ENCODE measurements around the gene PABPC3.

DNA sequence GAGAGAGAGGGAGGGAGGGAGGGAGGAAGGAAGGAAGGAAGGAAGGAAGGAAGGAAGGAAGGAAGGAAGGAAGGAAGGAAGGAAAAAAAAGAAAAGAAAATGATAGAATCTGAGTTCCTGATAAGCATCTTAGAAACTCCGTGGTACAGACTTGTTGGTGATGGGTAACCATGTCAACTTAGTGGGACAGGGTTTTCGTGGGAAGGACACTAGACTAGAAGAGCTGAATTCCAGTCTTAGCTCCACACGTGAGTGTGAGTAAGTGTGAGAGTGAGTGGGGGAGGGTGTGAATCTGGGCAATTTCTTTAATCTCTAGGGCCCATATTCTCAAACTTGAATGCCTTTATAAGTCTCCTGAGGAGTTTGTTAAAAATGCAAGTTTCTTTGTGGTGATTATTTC is 35.0 kb downstream of the PABPC3 start:
- TF ChIP-seq, protein P1, sequence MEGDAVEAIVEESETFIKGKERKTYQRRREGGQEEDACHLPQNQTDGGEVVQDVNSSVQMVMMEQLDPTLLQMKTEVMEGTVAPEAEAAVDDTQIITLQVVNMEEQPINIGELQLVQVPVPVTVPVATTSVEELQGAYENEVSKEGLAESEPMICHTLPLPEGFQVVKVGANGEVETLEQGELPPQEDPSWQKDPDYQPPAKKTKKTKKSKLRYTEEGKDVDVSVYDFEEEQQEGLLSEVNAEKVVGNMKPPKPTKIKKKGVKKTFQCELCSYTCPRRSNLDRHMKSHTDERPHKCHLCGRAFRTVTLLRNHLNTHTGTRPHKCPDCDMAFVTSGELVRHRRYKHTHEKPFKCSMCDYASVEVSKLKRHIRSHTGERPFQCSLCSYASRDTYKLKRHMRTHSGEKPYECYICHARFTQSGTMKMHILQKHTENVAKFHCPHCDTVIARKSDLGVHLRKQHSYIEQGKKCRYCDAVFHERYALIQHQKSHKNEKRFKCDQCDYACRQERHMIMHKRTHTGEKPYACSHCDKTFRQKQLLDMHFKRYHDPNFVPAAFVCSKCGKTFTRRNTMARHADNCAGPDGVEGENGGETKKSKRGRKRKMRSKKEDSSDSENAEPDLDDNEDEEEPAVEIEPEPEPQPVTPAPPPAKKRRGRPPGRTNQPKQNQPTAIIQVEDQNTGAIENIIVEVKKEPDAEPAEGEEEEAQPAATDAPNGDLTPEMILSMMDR (conservative IDR thresholded peaks at IDR 0.05; ENCODE audit: low read depth, low read length) = no peak
- TF ChIP-seq MAFK (IDR thresholded peaks at IDR 0.05; ENCODE audit: low read depth, low read length) = no peak
- no peak for TF ChIP-seq POLR2A (IDR thresholded peaks at IDR 0.05; ENCODE audit: low read depth, low read length)
- TF ChIP-seq CHD1 (IDR thresholded peaks at IDR 0.05; ENCODE audit: low read depth, low read length) = no peak
- no peak for TF ChIP-seq FOS (IDR thresholded peaks at IDR 0.05; ENCODE audit: low read depth, low read length)
- no peak for TF ChIP-seq RCOR1 (IDR thresholded peaks at IDR 0.05; ENCODE audit: insufficient replicate concordance, low read length)
- TF ChIP-seq CEBPB (IDR thresholded peaks at IDR 0.05; ENCODE audit: low read depth, low read length) = no peak
- no peak for TF ChIP-seq BHLHE40 (IDR thresholded peaks at IDR 0.05; ENCODE audit: low read depth, low read length)
- TF ChIP-seq RAD21 (IDR thresholded peaks at IDR 0.05; ENCODE audit: low read length) = no peak
- no peak for TF ChIP-seq MAZ (IDR thresholded peaks at IDR 0.05; ENCODE audit: borderline replicate concordance, low read depth, low read length)
- TF ChIP-seq, protein P2, sequence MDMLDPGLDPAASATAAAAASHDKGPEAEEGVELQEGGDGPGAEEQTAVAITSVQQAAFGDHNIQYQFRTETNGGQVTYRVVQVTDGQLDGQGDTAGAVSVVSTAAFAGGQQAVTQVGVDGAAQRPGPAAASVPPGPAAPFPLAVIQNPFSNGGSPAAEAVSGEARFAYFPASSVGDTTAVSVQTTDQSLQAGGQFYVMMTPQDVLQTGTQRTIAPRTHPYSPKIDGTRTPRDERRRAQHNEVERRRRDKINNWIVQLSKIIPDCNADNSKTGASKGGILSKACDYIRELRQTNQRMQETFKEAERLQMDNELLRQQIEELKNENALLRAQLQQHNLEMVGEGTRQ (IDR thresholded peaks at IDR 0.05; ENCODE audit: low read depth, low read length) = no peak
- TF ChIP-seq SMC3 (IDR thresholded peaks at IDR 0.05; ENCODE audit: low read depth, low read length) = no peak
- no peak for TF ChIP-seq NFE2L2 (IDR thresholded peaks at IDR 0.05; ENCODE audit: low read depth, low read length)

Data from IMR-90 (cell line).